Measurements from ENCODE around the gene NUP107. TPM values are rescaled to one million over a fixed set of nuclear protein-coding genes. Genes with fewer than 3 reads are reported as not detected.

NUP107 gene
- total RNA-seq, 1 experiment from 2014 or later = 132 TPM

GRCh38 chr12:68788554-68789143, 101.9 kb downstream of the NUP107 start:
- DNase-seq (ENCODE audit: low spot score) = no peak
- no peaks in the 10 kb centered on the region for H3K36me3 Mint-ChIP-seq
- H3K4me3 Mint-ChIP-seq = no peak overlapping the region
- ATAC-seq = no peak
- H3K27ac Mint-ChIP-seq = no peak overlapping the region
- POLR2A ChIA-PET = no interaction called here
- TF ChIP-seq ZNF121 (CRISPR knock-in tag; IDR thresholded peaks at IDR 0.05) (0 out of 2 replicates have a peak, but pooled peaks have one; percentile 36), TCF7 (CRISPR knock-in tag; IDR thresholded peaks at IDR 0.05; ENCODE audit: low read depth) (no peak)
- H3K27me3 Mint-ChIP-seq (ENCODE audit: low read depth) = no peaks in the 10 kb centered on the region
- CTCF ChIA-PET = no interaction called here
- H3K4me1 Mint-ChIP-seq = peaks cover 15% of the 10 kb centered on the region
- H3K9me3 Mint-ChIP-seq = no peaks in the 10 kb centered on the region

GRCh38 chr12:68789144-68789878, 102.5 kb downstream of the NUP107 start:
- Mint-ChIP-seq H3K9me3 (no peaks in the 10 kb centered on the region), H3K4me3 (no peak overlapping the region), H3K27me3 (ENCODE audit: low read depth) (no peaks in the 10 kb centered on the region), H3K27ac (no peak overlapping the region), H3K36me3 (no peaks in the 10 kb centered on the region), H3K4me1 (peaks cover 13% of the 10 kb centered on the region)
- TF ChIP-seq PRRX2 (CRISPR knock-in tag; IDR thresholded peaks at IDR 0.05) = no peak
- 0 out of 2 replicates have a peak, but pooled peaks have one; percentile 44 for TF ChIP-seq GABPB1 (CRISPR knock-in tag; IDR thresholded peaks at IDR 0.05)
- DNase-seq (ENCODE audit: low spot score) (no peak), ATAC-seq (no peak)
- POLR2A ChIA-PET = no interaction called here
- CTCF ChIA-PET = no interaction called here

- peaks cover 13% of the 10 kb centered on the region for H3K4me1 Mint-ChIP-seq
- no peaks in the 10 kb centered on the region for H3K27me3 Mint-ChIP-seq (ENCODE audit: low read depth)
- ChIA-PET POLR2A (no interaction called here), CTCF (no interaction called here)
- no peaks in the 10 kb centered on the region for H3K36me3 Mint-ChIP-seq
- ATAC-seq = no peak
- DNase-seq (ENCODE audit: low spot score) = no peak
- H3K4me3 Mint-ChIP-seq = no peak overlapping the region
- TF ChIP-seq TCF7 (CRISPR knock-in tag; IDR thresholded peaks at IDR 0.05; ENCODE audit: low read depth) (no peak), ZNF138 (CRISPR knock-in tag; conservative IDR thresholded peaks at IDR 0.05) (no peak), CBFB (CRISPR knock-in tag; IDR thresholded peaks at IDR 0.05; ENCODE audit: low read depth) (no peak), NR3C1 (CRISPR knock-in tag; conservative IDR thresholded peaks at IDR 0.05; ENCODE audit: low read depth) (no peak), E2F4 (CRISPR knock-in tag; IDR thresholded peaks at IDR 0.05; ENCODE audit: borderline replicate concordance, low read depth) (no peak), NFE2L1 (CRISPR knock-in tag; IDR thresholded peaks at IDR 0.05) (no peak), HMGA2 (CRISPR knock-in tag; IDR thresholded peaks at IDR 0.05) (no peak), FOXJ3 (CRISPR knock-in tag; IDR thresholded peaks at IDR 0.05; ENCODE audit: borderline replicate concordance) (no peak), E2F1 (CRISPR knock-in tag; IDR thresholded peaks at IDR 0.05) (no peak), CREM (CRISPR knock-in tag; IDR thresholded peaks at IDR 0.05) (no peak), ZBTB43 (CRISPR knock-in tag; IDR thresholded peaks at IDR 0.05) (no peak), ZNF396 (CRISPR knock-in tag; IDR thresholded peaks at IDR 0.05; ENCODE audit: borderline replicate concordance) (no peak), ZNF671 (CRISPR knock-in tag; IDR thresholded peaks at IDR 0.05) (no peak), IRF1 (CRISPR knock-in tag; IDR thresholded peaks at IDR 0.05) (no peak)
- no peaks in the 10 kb centered on the region for H3K9me3 Mint-ChIP-seq
- H3K27ac Mint-ChIP-seq = no peak overlapping the region
These were observed 103.5 kb downstream of the NUP107 start for GRCh38 chr12:68790081-68790951.
